Caco-2 (cell line): ENCODE results near the gene BTNL2. TPM values are rescaled to one million over a fixed set of nuclear protein-coding genes. Genes with fewer than 3 reads are reported as not detected.

Experiments used
- BruUV-seq: library from RNA; stranded (reverse); fragments of 400-500 nt; replicated peaks from 2 replicates; lab custom pipeline; 2021; lab: Mats Ljungman, UMichigan
- CTCF ChIA-PET: fragments of 300-600 bp; sonication (Branson Sonifier 250); formaldehyde crosslinking; loops from one replicate; lab custom pipeline; 2022; ENCODE audit warnings: antibody characterized with exemption; lab: Charles Lee
- POLR2A ChIA-PET: fragments of 300-600 bp; sonication (Branson Sonifier 250); formaldehyde crosslinking; loops from one replicate; lab custom pipeline; 2022; ENCODE audit warnings: antibody characterized with exemption; lab: Charles Lee
- DNase-seq, 2 experiments: peaks; one replicate each; pipeline versions ENCODE4 v3.0.0 to v3.0.0-alpha.2; 2020 to 2022
- H3K27me3 ChIP-seq: replicated peaks from 2 replicates; pipeline ENCODE4 v1.6.0; 2011; ENCODE audit warnings: low read length; ENCODE audit not compliant: control insufficient read depth, insufficient read depth
- H3K36me3 ChIP-seq: 2 replicates; pipeline ENCODE4 v1.5.1; 2011; ENCODE audit warnings: low read length; ENCODE audit not compliant: control insufficient read depth, insufficient read depth
- H3K4me1 ChIP-seq: fragments of 250-450 bp; sonication (Bioruptor Pico); 2 replicates; pipeline ENCODE4 v1.5.1; 2020; ENCODE audit warnings: mild to moderate bottlenecking
- H3K4me3 ChIP-seq: 2 replicates; pipeline ENCODE4 v1.5.1; 2011; ENCODE audit warnings: low read depth, mild to moderate bottlenecking, control low read depth, low read length
- H3K9me3 ChIP-seq: fragments of 250-450 bp; sonication (Bioruptor Pico); 2 replicates; pipeline ENCODE4 v1.5.1; 2020; ENCODE audit warnings: mild to moderate bottlenecking, moderate library complexity
- H3K27ac Mint-ChIP-seq: one replicate; pipeline ENCODE4 v1.8.0; 2022; ENCODE audit warnings: mixed read lengths; ENCODE audit not compliant: unreplicated experiment
- H3K27me3 Mint-ChIP-seq: one replicate; pipeline ENCODE4 v1.8.0; 2022; ENCODE audit warnings: mixed read lengths; ENCODE audit not compliant: insufficient read depth, unreplicated experiment
- H3K36me3 Mint-ChIP-seq: one replicate; pipeline ENCODE4 v1.8.0; 2022; ENCODE audit warnings: mild to moderate bottlenecking, mixed read lengths; ENCODE audit not compliant: insufficient read depth, unreplicated experiment
- H3K4me1 Mint-ChIP-seq: one replicate; pipeline ENCODE4 v1.8.0; 2022; ENCODE audit warnings: low read depth, mixed read lengths; ENCODE audit not compliant: unreplicated experiment
- H3K4me3 Mint-ChIP-seq: one replicate; pipeline ENCODE4 v1.8.0; 2022; ENCODE audit warnings: mild to moderate bottlenecking, moderate library complexity, mixed read lengths; ENCODE audit not compliant: unreplicated experiment
- H3K9me3 Mint-ChIP-seq: one replicate; pipeline ENCODE4 v1.8.0; 2022; ENCODE audit warnings: mixed read lengths; ENCODE audit not compliant: unreplicated experiment
- CTCF ChIP-seq, 2 experiments: fragments of 200-600 bp in 1 of 2; IDR thresholded peaks; 1 replicate in 1 of 2; 2 replicates in 1 of 2; pipeline versions ENCODE4 v1.5.1 to v1.8.0; 2011 to 2022; ENCODE audit warnings: antibody characterized with exemption in 1 of 2, control low read depth in 1 of 2, inconsistent platforms in 1 of 2, low read depth in 1 of 2, low read length in 1 of 2, mild to moderate bottlenecking in 1 of 2, moderate library complexity in 1 of 2; ENCODE audit not compliant: insufficient read depth in 1 of 2, severe bottlenecking in 1 of 2, unreplicated experiment in 1 of 2
- intact Hi-C: fragments of 100-400 bp; cut with micrococcal nuclease; formaldehyde crosslinking; loops from one replicate; pipeline ENCODE4 v1.10.0; 2022; ENCODE audit not compliant: unreplicated experiment
- total RNA-seq: library from RNA; stranded (reverse); gene quantifications from 2 replicates; pipeline ENCODE4 v1.2.3, GENCODE V29; 2022

The BTNL2 gene
- total RNA-seq, 1 experiment from 2014 or later = not detected

GRCh38 chr6:32401284-32401963 lies 5.6 kb downstream of the BTNL2 start:
- no peaks in the 10 kb centered on the region for H3K27me3 Mint-ChIP-seq
- BruUV-seq = no TSS peak
- Histone ChIP-seq H3K9me3 (no peaks in the 10 kb centered on the region), H3K4me1 (no peaks in the 10 kb centered on the region), H3K27me3 (no peaks in the 10 kb centered on the region), H3K4me3 (no peak overlapping the region), H3K36me3 (no peaks in the 10 kb centered on the region)
- POLR2A ChIA-PET = no interaction called here
- no peak overlapping the region for H3K4me3 Mint-ChIP-seq
- no peak for DNase-seq
- no peaks in the 10 kb centered on the region for H3K4me1 Mint-ChIP-seq
- intact Hi-C loops = no loop called here
- no peaks in the 10 kb centered on the region for H3K36me3 Mint-ChIP-seq
- no peaks in the 10 kb centered on the region for H3K9me3 Mint-ChIP-seq
- CTCF ChIA-PET = no interaction called here
- no peak for TF ChIP-seq CTCF (IDR thresholded peaks at IDR 0.05; ENCODE audit: insufficient read depth in 1 of 2, low read depth in 1 of 2, low read length in 1 of 2, severe bottlenecking in 1 of 2, unreplicated experiment in 1 of 2)
- no peak overlapping the region for H3K27ac Mint-ChIP-seq

GRCh38 chr6:32397252-32397920 lies 9.6 kb downstream of the BTNL2 start:
- H3K27me3 Mint-ChIP-seq = no peaks in the 10 kb centered on the region
- TF ChIP-seq CTCF (IDR thresholded peaks at IDR 0.05; ENCODE audit: insufficient read depth in 1 of 2, low read depth in 1 of 2, low read length in 1 of 2, severe bottlenecking in 1 of 2, unreplicated experiment in 1 of 2) = no peak
- no TSS peak for BruUV-seq
- DNase-seq = no peak
- no peaks in the 10 kb centered on the region for H3K36me3 Mint-ChIP-seq
- peaks cover 7% of the 10 kb centered on the region for H3K4me1 Mint-ChIP-seq
- no peaks in the 10 kb centered on the region for H3K9me3 Mint-ChIP-seq
- POLR2A ChIA-PET = no interaction called here
- CTCF ChIA-PET = no interaction called here
- Histone ChIP-seq H3K27me3 (no peaks in the 10 kb centered on the region), H3K36me3 (no peaks in the 10 kb centered on the region), H3K9me3 (no peaks in the 10 kb centered on the region), H3K4me3 (no peak overlapping the region), H3K4me1 (no peaks in the 10 kb centered on the region)
- H3K27ac Mint-ChIP-seq = no peak overlapping the region
- intact Hi-C loops = no loop called here
- H3K4me3 Mint-ChIP-seq = no peak overlapping the region

- Histone ChIP-seq H3K36me3 (no peaks in the 10 kb centered on the region), H3K9me3 (no peaks in the 10 kb centered on the region), H3K4me1 (no peaks in the 10 kb centered on the region), H3K27me3 (no peaks in the 10 kb centered on the region), H3K4me3 (no peak overlapping the region)
- H3K27ac Mint-ChIP-seq = no peak overlapping the region
- ChIA-PET POLR2A (no interaction called here), CTCF (no interaction called here)
- H3K4me1 Mint-ChIP-seq = peaks cover 7% of the 10 kb centered on the region
- no peak for TF ChIP-seq CTCF (IDR thresholded peaks at IDR 0.05; ENCODE audit: insufficient read depth in 1 of 2, low read depth in 1 of 2, low read length in 1 of 2, severe bottlenecking in 1 of 2, unreplicated experiment in 1 of 2)
- intact Hi-C loops = no loop called here
- no TSS peak for BruUV-seq
- DNase-seq = no peak
- no peaks in the 10 kb centered on the region for H3K27me3 Mint-ChIP-seq
- no peaks in the 10 kb centered on the region for H3K9me3 Mint-ChIP-seq
- no peaks in the 10 kb centered on the region for H3K36me3 Mint-ChIP-seq
- no peak overlapping the region for H3K4me3 Mint-ChIP-seq
Observed at GRCh38 chr6:32396028-32396427, 11.0 kb downstream of the BTNL2 start.
